Fibroblast of pulmonary artery (primary cell): ENCODE results near the gene SERPINI1.

Source experiments
- DNase-seq: peaks from one replicate; pipeline ENCODE4 v3.0.0-alpha.2; 2010; ENCODE audit warnings: low read depth
- H3K4me3 ChIP-seq: replicated peaks from 2 replicates; pipeline ENCODE4 v1.5.1; 2011; ENCODE audit warnings: low read depth, mild to moderate bottlenecking, control low read depth, low read length, moderate library complexity
- TF ChIP-seq, protein P1 (sequence below): IDR thresholded peaks from 2 replicates; pipeline ENCODE4 v1.5.1; 2011; ENCODE audit warnings: mild to moderate bottlenecking, control low read depth, low read length, inconsistent platforms; ENCODE audit errors: missing control alignments

SERPINI1 gene

GRCh38 chr3:167859610-167860009 is 124.1 kb downstream of the SERPINI1 start:
- DNase-seq: no peak
- TF ChIP-seq, protein P1, sequence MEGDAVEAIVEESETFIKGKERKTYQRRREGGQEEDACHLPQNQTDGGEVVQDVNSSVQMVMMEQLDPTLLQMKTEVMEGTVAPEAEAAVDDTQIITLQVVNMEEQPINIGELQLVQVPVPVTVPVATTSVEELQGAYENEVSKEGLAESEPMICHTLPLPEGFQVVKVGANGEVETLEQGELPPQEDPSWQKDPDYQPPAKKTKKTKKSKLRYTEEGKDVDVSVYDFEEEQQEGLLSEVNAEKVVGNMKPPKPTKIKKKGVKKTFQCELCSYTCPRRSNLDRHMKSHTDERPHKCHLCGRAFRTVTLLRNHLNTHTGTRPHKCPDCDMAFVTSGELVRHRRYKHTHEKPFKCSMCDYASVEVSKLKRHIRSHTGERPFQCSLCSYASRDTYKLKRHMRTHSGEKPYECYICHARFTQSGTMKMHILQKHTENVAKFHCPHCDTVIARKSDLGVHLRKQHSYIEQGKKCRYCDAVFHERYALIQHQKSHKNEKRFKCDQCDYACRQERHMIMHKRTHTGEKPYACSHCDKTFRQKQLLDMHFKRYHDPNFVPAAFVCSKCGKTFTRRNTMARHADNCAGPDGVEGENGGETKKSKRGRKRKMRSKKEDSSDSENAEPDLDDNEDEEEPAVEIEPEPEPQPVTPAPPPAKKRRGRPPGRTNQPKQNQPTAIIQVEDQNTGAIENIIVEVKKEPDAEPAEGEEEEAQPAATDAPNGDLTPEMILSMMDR: no peak
- H3K4me3 ChIP-seq: no peak overlapping the region

DNA sequence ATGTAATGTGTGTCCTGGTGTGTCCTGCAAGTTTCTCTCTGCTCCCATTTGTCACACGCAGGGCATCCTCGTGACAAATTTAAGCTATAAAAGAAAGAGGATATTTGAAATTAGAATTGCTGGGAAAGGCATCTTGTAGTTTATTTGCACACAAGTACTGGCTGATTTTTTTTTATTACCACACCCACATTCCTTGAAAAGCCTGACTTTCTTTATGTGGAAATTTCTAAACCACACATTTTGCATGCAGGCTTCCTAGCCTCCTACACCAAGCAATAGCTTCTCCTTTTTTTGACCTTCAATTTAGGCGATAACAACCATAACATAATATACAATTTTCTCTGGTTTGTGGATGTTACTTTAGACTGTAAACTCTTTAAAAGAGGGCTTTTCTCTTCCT is 126.1 kb downstream of the SERPINI1 start:
- TF ChIP-seq, protein P1: no peak
- no peak for DNase-seq

GRCh38 chr3:167862104-167862730 is 126.7 kb downstream of the SERPINI1 start:
- no peak for DNase-seq
- TF ChIP-seq, protein P1: no peak
- H3K4me3 ChIP-seq: no peak overlapping the region

More for the DNA sequence above, 126.1 kb downstream of the SERPINI1 start:
- H3K4me3 ChIP-seq: no peak overlapping the region

GRCh38 chr3:167863811-167864551 is 128.5 kb downstream of the SERPINI1 start:
- TF ChIP-seq, protein P1: no peak
- H3K4me3 ChIP-seq: no peak overlapping the region
- DNase-seq: no peak

DNA sequence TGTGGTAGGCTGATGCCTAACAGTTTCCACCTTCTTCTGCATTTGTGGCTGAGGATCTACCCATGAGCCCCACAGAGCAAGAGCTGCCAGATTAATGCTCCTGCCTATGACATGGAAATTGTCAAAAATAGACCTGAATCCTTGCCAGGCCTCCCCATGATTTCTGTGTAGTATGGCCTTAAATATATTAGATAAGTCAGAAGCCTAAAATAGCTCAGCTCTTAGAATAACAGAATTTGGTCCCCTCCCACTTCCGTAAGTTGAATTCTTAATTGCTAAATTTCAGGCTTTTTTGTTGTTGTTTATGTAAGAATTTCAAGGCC is 129.0 kb downstream of the SERPINI1 start:
- DNase-seq: no peak
- TF ChIP-seq, protein P1: no peak

GRCh38 chr3:167866331-167866730 is 130.8 kb downstream of the SERPINI1 start:
- H3K4me3 ChIP-seq: no peak overlapping the region
- no peak for DNase-seq
- TF ChIP-seq, protein P1: no peak

More for the DNA sequence above, 129.0 kb downstream of the SERPINI1 start:
- H3K4me3 ChIP-seq: no peak overlapping the region
